22Rv1 (cell line): ENCODE results near the gene KANSL1.

Source experiments
- H3K27ac ChIP-seq: fragments of 450-650 bp; 2 replicates; pipeline ENCODE4 v1.5.1; 2017
- CTCF ChIP-seq: fragments of 450-650 bp; IDR thresholded peaks from 2 replicates; pipeline ENCODE4 v1.5.1; 2017; ENCODE audit warnings: mild to moderate bottlenecking
- ZFX ChIP-seq: fragments of 450-650 bp; IDR thresholded peaks from 2 replicates; pipeline ENCODE4 v1.6.1; 2017; ENCODE audit warnings: antibody characterized with exemption, borderline replicate concordance

Gene KANSL1

GRCh38 chr17:46047856-46048255, 145.4 kb downstream of the KANSL1 start:
- H3K27ac ChIP-seq: no peak overlapping the region
- no peak for TF ChIP-seq CTCF
- no peak for TF ChIP-seq ZFX

DNA sequence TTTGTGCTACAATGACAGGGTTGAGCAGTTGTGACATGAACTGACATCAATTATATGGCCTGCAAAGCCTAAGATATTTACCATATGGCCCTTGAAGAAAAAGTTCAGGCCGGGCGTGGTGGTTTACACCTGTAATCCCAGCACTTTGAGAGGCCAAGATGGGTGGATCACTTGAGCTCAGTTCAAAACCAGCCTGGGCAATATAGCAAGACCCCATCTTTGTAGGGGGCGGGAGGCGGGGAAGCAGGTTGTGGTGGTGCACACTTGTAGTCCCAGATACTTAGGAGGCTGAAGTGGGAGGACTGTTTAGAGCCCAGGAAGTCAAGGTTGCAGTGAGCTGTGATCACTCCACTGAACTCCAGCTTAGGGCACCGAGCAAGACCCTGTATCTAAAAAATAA, 145.8 kb downstream of the KANSL1 start:
- TF ChIP-seq ZFX: no peak
- TF ChIP-seq CTCF: no peak

GRCh38 chr17:46046957-46047356, 146.3 kb downstream of the KANSL1 start:
- no peak for TF ChIP-seq ZFX
- TF ChIP-seq CTCF: no peak
- H3K27ac ChIP-seq: no peak overlapping the region

More for the DNA sequence above, 145.8 kb downstream of the KANSL1 start:
- no peak overlapping the region for H3K27ac ChIP-seq

DNA sequence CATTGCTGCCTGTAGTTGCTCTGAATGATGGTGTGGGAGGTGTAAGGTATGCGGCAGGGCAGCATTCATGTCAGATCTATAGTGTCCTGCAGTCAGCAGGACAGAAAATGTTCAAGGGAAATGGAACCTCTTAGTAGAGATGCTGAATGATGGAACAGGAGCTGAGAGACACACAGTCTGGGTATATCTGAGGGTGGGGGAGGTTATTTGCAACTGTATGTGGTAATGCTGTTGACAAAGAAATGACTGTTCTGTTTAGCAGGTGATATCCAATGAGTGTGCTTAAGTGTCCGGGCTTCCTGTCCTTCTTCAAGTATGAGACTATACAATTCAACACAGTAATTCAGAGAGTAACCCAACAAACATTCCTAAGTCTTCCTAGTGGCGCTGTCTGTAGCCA, 147.6 kb downstream of the KANSL1 start:
- TF ChIP-seq CTCF: no peak
- no peak for TF ChIP-seq ZFX
- no peak overlapping the region for H3K27ac ChIP-seq

DNA sequence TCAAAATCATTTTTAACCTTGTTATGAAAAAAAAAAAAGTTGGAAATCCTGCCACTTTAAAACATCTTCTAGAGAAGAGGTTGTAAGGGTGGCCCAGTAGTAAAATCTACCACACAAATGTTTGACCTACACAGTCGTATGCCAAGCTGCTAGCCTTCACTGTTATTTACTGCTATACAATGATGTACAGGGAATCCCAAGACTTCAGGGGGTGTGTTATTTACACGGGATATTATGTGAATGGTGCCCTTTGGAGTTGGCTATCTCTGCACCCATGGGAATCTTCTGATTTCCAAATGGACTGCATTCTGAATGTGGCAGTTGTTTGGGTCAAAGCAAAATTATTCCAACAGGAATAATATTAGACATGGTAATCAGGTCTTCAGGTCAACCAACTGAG, 148.2 kb downstream of the KANSL1 start:
- 0 out of 2 replicates have a peak overlapping the region, but pooled peaks have one; percentile 15 for H3K27ac ChIP-seq
- TF ChIP-seq CTCF (no peak), ZFX (no peak)

- H3K27ac ChIP-seq: 0 out of 2 replicates have a peak overlapping the region, but pooled peaks have one; percentile 15
- TF ChIP-seq CTCF: peak; percentile 87
- TF ChIP-seq ZFX: no peak
Measured at GRCh38 chr17:46044286-46044928, 148.8 kb downstream of the KANSL1 start.

GRCh38 chr17:46043606-46044005, 149.6 kb downstream of the KANSL1 start:
- TF ChIP-seq CTCF: no peak
- TF ChIP-seq ZFX: no peak
- H3K27ac ChIP-seq: no peak overlapping the region
